ENCODE measurements around the gene CLIC4.

GRCh38 chr1:24795236-24795635 is 50.0 kb downstream of the CLIC4 start:
- no peak for TF ChIP-seq EZH2 (IDR thresholded peaks at IDR 0.05; ENCODE audit: insufficient read depth, low read length)
- TF ChIP-seq, protein P1, sequence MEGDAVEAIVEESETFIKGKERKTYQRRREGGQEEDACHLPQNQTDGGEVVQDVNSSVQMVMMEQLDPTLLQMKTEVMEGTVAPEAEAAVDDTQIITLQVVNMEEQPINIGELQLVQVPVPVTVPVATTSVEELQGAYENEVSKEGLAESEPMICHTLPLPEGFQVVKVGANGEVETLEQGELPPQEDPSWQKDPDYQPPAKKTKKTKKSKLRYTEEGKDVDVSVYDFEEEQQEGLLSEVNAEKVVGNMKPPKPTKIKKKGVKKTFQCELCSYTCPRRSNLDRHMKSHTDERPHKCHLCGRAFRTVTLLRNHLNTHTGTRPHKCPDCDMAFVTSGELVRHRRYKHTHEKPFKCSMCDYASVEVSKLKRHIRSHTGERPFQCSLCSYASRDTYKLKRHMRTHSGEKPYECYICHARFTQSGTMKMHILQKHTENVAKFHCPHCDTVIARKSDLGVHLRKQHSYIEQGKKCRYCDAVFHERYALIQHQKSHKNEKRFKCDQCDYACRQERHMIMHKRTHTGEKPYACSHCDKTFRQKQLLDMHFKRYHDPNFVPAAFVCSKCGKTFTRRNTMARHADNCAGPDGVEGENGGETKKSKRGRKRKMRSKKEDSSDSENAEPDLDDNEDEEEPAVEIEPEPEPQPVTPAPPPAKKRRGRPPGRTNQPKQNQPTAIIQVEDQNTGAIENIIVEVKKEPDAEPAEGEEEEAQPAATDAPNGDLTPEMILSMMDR (IDR thresholded peaks at IDR 0.05; ENCODE audit: insufficient read depth, low read depth, low read length) = no peak

All from astrocyte (in vitro differentiated cells and primary cell).